ENCODE results near the gene DIAPH2.

DIAPH2 gene

DNA sequence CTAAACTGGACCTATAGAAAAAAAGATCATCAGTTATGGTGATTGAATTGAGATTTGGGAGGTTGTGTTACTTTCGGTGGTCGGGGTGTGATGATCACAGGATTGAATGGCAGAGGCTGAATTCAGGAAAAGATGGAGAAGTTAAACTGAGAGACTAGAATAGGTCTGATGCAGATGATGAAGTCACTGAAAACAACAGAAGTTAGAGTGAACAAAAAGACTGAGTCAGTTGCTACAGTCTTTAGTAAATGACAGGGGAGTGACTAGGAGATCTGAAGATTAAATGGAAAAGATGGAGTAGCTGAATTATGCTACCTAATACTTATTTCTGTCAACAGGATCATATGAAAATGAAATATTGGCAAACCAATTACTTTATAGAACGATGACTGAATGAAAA lies 362.2 kb downstream of the DIAPH2 start:
- no peak for DNase-seq (ENCODE audit: low read depth in 2 of 2)

DNA sequence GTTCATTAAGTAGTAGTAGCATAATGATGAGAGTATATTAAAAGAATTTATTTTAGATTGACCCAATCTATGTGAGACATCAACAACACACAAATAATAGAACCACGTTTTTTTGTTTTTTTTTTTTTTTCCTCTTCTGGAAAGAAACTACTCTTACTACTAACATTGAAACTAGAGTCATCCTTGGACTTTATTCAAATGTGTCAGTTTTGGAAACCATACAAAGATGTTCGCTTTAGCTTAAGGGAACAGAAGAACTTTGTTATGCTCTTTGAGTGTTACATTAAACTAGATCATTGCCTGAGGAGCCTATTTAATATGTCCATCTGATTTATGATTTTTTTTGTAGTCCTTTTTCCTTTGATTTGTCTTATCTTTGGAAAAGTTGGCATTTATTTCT lies 365.8 kb downstream of the DIAPH2 start:
- no peak for DNase-seq (ENCODE audit: low read depth in 2 of 2)

DNA sequence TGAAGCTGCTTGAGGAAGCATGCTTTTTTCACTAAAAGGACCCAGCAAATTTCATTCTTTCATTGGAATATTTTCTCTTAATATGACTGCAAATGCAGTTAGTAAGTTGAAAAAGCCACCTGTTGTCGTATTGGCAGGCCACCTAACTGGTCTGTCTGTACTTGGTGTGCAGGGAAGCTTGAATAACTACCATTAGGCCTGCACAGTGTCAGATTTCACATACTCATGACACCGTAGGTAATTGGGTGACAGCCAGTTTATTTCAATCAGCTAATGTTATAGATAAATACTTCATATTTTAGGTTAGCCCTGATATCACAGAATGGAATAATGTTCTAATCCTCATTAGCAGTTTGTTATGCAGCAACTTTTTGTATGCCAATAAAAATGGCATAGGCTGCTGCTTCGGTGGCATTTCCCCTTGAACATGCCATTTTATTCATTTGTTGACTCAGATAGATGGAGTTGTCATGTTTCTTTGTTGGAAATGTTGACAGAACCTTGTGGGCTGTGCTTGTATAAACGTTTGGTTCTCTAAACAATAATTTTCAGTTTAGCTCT lies 372.8 kb downstream of the DIAPH2 start:
- DNase-seq (ENCODE audit: low read depth in 2 of 2), result no peak

DNA sequence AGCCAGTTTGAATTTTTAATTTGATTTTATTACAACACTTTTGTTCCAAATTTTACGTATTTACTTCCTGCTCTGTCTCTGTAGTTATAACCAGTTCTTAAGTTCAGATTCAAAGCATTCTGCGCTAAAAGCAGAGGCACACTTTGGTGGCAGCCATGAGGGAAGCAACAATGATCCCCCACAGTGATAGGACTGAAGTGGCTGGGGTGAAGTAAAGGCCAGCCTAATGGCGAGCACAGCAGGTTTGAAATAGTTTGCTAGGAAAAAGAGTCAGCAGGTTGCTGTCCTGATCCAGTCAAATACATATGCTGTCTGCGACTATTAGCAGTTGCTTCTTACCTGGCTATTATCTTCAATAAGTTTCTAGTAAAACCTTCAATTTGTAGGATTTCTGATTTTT lies 375.4 kb downstream of the DIAPH2 start:
- DNase-seq (ENCODE audit: low read depth in 2 of 2), result no peak

DNA sequence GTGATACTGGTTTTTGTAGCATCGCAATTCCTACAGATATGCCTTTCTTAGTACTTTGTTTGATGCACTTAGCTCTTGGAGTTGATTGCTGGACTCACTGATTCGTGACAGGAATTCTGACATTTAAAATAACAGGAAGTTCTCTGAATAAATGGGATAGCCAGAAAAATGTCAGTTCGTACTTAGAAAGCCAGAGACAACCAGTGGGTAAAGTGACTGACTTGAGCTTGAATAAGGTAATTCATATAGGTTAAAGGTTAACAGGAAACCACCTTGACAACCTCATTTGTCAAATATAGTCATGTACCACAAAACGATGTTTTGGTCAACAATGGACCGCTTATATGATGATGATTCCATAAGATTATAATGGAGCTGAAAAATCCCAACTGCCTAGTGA lies 380.4 kb downstream of the DIAPH2 start:
- DNase-seq (ENCODE audit: low read depth in 2 of 2), result no peak

DNA sequence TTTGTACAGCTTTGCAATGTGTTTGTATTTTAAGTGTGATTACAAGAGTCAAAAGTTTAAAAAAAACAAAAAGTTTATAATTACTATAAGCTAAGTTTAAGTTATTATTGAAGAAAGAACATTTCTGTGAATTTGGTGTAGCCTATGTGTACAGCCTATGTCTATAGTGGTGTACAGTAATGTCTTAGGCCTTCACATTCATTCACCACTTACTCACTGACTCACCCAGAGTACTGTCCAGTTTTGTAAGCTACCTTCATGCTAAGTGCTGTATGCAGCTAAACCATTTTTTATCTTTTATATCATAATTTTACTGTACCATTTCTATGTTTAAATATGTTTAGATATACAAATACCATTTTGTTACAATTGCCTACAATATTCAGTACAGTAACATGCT lies 381.3 kb downstream of the DIAPH2 start:
- DNase-seq (ENCODE audit: low read depth in 2 of 2), result no peak

DNA sequence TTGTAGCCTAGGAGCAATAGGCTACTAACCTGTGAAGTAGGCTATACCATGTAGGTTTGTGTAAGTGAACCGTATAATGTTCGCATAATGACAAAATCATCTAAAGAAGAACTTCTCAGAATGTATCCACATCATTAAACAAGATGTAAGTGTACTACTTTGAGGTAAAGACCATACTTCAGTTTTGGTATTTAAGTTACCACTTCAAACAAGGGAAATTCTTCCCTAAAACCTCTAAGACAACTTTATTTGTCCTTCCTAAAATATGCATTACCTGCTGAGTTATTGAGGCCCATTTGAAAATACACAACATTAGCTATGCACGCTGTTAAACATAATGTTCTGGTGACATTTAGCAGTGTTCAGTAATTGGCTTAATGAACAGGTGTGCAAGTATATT lies 381.7 kb downstream of the DIAPH2 start:
- DNase-seq (ENCODE audit: low read depth in 2 of 2), result no peak

DNA sequence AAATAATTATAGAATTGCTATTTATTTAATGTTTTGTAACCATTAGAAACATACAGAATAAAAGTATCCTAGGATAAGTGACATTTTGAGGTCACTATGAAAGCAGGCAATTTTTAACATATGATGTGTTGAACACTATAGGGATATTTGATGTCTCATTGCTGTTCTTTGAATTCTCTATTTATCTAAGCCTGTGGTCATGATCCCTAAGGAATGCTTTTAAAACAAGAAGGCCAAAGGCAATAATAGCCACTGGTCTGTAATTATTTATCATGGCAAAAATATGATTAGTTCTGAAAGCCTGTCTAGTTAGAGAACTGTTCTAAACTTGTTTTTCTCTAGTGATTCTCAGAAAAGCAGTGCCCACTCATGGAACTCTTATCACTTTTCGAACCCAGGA lies 385.7 kb downstream of the DIAPH2 start:
- no peak for DNase-seq (ENCODE audit: low read depth in 2 of 2)

DNA sequence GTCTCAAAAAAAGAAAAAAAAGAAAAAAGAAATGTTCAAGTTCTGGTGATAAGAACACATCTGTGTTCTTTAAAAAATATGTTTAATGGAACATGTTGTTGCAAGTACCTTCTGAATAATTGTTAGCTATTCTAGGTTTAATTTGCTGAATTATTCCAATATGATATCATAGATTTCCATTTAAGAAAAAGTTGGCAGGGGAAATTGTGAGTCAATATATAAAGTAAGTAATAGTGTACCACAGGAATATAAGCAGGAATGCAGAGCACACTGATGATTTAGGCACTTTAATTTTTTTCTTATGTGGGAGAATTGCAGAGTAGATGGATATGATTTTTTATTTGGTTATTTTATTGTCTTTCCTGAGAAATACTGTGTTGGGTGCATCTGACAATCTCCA lies 389.8 kb downstream of the DIAPH2 start:
- DNase-seq (ENCODE audit: low read depth in 2 of 2), result no peak

DNA sequence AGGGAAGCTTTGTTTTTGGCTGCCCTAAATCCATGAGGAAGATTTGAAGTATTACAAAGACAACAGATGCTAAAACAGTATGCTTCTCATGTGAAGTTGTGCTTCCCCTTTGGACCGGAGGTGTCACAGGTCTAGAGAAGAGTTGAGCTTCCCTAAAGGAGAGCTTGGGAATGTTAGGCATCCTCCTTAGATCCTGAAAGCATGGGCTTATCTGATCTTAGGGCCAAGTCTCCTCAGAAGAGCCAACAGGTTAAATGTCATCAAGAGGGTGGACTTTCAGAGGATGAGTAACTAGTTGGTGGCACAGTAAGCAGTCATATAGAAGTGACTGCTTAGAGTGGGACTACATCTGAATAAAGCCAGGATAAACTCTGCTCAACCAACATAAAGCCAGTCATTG lies 404.5 kb downstream of the DIAPH2 start:
- DNase-seq (ENCODE audit: low read depth in 2 of 2), result no peak

DNA sequence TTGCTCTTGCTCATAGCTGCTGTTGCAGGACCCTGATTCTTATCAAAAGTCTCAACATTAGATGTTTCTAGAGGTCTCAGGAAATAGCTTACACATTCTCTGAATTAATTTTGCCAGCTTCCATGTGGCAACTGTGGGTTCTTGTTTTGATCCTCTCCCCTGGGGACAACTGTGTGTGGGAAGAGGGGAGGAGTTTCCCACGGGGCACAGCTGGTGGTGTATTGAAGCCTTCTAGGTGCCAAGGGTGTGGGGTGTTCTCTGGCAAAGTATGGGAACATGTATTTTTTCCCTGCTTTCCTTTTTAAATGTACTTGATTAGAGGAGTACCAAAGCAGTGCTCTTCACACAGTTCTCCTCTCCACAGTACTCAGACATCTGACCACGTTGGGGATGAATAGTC lies 411.7 kb downstream of the DIAPH2 start:
- no peak for DNase-seq (ENCODE audit: low read depth in 2 of 2)

DNA sequence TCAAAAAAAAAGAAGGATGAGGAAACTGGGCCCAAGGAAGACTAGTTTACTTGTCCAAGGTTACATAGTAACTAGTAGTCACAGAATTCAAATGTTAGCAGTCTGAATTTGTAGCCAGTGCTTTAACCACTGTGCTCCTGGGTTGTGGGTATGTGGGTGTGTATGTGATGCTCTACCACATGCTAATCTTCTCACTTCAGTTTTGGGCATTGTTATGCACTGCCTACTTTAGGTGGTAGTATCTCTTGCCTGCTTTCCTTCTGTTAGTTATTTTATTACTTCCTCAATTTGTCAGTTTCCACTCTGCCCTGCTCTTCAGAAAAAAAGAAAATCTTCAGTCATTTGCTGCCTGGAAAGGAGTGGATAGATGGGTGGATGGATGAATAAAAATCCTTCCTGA lies 418.3 kb downstream of the DIAPH2 start:
- no peak for DNase-seq (ENCODE audit: low read depth in 2 of 2)

DNA sequence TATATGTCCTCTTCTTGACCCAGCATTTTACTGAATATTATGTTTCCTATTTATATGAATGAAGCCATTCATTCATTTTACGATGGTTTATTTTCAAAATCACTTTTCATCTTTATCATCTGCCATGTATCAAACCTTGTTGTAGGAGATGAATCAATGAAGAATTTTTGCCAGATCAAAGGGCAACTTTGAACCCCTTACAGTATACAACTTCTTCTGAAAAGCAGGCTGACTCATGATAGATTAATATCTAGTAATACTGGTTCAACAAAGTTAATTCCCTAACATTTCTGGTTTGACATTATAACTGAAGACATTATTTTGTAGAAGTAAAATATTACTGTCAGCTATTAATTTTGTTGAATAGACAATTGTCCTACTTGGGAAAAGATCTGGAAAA lies 425.1 kb downstream of the DIAPH2 start:
- DNase-seq (ENCODE audit: low read depth in 2 of 2), result no peak

DNA sequence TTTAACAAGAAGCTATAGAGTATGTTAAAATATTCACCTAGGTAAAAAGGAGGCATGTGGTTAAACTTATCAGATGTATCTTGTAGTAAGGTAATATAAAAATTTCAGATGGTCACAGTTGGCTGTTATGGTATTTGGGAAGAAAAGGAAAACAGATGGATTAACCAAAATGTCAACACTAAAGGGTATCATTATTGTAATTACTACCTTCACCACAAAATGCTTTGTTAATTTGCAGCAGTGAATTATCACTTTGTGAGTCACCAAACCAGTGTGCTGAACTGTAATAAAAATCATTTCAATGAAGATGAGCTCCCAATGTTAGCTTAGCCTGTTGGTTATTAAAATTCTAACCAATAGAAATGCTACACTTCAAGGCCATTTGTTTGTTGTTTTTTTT lies 432.9 kb downstream of the DIAPH2 start:
- DNase-seq (ENCODE audit: low read depth in 2 of 2), result no peak

DNA sequence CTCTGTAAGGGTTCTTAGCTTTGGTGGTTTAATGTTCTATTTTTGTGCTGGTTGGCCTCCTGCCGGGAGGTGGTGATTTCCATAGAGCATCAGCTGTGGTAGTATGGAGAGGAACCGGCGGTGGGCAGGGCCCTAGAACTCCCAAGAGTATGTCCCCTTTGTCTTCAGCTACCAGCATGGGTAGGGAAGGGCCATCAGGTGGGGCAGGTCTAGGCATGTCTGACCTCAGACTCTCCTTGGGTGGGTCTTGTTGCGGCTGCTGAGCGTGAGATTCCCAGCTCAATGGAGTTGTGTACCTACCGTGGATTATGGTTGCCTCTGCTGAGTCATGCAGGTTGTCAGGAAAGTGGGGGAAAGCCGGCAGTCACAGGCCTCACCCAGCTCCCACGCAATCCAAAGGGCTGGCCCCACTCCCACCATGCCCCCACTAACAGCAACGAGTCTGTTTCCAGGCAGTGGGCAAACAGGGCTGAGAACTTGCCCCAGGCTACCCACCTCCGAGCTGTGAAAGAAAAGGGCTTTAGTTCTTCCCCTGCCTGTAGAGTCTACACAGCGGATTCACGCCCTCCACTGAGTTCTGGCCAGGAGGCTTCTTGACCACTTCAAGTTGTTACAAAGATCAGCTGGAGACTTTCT lies 434.9 kb downstream of the DIAPH2 start:
- no peak for DNase-seq (ENCODE audit: low read depth in 2 of 2)

DNA sequence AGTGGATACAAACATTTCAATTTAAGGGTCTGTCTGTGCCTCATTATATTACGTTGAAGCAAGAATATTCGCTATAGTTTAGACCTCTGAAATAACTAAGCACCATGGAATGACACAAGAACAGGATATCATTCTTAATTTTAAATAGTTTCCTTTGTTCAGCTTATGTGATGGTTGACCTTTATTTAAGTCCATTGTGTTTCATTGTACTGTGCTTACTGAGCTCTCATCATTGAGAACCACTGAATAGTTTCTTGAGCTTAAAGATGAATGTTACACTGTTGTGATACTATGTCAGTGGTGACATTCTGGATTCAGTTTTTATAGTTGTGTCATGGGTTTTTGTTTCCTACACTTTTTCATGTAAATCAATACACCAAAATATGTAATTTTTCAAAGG lies 438.4 kb downstream of the DIAPH2 start:
- no peak for DNase-seq (ENCODE audit: low read depth in 2 of 2)

DNA sequence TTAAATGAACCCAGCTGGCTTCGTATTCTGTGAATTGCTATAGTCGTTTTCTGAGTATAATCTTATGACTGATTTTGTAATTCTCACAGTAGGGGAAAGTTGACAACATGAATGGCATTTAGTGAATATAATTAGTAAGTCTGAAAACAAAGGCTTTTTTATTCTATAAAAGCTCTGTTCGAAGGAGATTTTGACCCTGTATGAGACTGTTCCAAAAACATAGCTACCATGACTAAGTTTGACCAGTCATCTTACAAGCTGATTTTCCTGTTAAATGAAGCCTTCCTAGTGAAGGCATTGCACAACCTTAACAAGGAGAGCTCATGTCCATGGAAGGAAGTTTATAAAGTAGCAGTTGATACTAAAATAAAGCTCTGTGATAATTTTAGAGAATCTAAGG lies 441.4 kb downstream of the DIAPH2 start:
- no peak for DNase-seq (ENCODE audit: low read depth in 2 of 2)

DNA sequence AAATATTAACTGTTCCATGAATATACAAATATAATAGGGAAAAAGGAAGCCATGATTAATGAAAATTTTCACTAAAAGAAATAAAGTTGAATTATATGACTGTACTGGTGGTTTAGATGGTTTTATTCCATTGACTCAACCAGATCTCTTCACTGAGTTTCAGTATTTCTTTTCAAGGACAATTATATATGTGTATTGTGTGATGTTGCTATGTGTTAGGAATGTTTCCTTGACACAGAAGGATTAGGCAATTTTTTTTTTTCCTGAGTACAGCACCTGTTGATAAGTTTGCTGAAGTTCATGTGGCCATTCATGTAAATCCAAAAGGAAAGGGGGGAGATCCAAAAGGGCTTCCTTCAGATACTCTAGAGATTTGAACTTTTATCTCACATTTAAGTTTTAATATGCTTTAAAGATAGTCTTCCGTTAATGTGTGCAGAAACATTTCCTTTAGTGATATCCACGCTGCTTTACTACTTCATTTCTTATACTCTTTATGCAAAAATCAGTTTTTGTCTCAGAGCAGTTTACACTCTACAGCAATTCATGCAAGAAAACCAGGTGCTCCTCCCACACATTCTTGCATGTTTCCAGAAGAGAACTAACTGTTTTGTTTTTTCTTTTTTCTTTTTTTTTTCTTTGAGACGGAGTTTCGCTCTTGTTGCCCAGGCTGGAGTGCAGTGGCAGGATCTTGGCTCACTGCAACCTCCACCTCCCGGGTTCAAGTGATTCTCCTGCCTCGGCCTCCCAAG lies 448.2 kb downstream of the DIAPH2 start:
- no peak for DNase-seq (ENCODE audit: low read depth in 2 of 2)

DNA sequence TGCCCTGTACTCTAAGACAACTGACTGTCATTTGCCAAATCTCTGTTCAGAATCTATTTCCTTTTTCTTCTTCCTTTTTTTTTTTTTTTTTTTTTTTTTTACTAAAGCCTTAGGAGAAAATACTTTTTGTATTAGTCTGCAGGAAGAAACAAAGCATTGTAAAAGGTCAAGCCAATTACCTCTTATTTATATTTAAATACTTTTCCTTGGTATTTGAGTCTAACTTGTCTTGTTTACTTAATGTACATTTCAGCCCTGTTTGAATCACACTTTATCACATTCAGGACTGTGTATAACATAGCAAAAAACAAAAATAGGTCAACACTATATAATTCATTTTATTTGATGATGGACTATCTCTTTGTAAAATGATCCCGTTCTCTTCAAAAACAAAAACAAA lies 461.3 kb downstream of the DIAPH2 start:
- DNase-seq (ENCODE audit: low read depth in 2 of 2), result no peak

DNA sequence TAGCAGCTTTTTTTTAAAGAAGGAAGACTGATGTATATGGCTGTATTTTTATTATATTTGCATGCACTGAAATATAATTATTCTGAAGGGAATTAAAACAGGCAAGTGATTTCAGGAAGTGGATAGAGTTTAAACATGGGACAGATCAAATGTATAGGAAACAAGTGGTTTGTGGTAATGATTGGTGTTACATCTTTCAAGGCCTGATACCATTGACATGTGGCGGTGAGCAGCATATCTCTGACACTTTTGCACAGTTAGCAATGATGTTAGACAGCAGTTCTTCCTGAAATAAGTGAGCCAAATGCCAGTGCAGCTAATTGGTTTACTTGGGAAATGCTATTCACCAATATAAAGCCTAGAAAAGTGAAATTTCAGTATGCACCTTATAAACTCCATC lies 471.2 kb downstream of the DIAPH2 start:
- no peak for DNase-seq (ENCODE audit: low read depth in 2 of 2)

DNA sequence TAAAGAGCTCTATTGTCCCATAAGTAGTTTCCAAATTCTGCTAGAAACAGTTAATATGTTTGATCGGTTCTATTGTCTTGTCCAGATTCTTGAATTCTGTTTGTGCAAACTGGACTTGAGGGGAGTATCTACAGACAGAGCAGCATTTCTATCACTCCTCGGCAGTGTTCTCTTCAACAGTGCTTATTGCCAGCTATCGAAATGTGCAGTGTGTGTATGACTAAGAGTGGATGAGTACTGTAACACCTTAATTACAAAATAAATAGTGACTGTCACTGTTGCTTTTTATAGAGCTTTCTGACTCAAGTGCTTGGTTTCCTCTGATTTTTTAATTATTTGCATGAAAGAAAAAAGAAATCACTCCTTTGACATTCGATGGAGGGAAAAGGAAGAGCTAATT lies 473.6 kb downstream of the DIAPH2 start:
- DNase-seq (ENCODE audit: low read depth in 2 of 2), result no peak

DNA sequence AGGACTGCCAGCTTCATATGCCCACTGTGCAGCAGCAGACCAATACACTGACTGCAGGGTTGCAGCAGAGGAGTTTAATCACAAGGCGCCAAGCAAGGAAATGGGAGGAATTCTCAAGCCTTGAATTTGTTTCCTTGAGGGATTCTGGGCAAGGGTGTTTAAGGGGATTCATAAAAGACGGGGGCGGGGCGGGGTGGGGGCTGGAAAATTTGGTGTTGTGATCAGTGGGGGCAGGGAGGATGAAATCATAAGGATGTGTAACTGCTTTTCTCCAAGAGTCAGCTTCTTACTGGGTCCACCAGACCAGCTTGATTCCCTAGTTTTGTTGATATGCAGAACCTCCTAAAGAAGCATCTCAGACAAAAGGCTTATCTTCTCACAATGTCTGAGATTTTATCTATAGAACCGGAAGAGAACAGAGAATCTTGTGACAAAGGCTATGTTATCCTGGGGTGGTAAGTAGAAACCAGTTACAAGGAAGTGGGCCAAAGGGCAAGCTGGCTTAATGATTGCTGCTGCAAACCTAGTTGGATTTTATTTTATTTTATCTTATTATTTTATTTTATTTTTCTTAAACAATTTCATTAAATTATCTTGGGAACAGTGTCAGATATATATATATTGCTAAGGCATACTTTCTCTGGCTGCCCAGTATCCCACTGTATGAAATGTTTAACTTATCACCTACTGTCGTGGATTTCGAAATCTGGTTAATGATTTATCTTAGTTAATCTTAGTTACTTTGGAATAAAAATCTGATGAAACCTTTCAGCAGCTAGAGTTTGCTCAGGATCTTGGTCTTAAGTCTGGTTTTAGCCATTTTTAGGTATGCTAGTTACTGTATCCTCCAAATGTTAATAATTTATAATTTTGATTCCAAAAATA lies 475.5 kb downstream of the DIAPH2 start:
- no peak for DNase-seq (ENCODE audit: low read depth in 2 of 2)

DNA sequence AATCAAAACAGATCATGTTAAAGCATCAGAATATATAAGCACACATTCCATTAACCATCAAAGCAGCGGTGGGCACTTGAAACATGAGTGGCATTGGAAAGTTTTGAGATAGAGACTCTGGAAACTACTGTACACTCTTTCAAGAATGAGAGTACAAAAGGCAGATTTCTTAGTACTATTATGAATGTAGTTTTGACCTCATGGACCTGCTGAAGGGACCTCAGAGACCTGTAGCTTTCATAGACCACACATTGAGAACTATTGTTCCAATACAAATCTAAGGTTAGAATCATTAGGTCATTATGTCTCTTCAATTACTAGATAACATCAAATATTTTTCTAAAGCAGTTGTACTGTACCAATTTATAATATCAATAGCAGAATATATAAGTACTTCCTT lies 482.7 kb downstream of the DIAPH2 start:
- no peak for DNase-seq (ENCODE audit: low read depth in 2 of 2)

Measured in stimulated activated CD8-positive, alpha-beta memory T cell treated with anti-CD3 and anti-CD28 coated beads, Interleukin-15, amount 100 ng/mL, for 4 hours (primary cell).